BJ (cell line): Measurements from ENCODE around the gene RRN3. TPM values are rescaled to one million over a fixed set of nuclear protein-coding genes. Genes with fewer than 3 reads are reported as not detected.
"Not testable (repeated sequence)": the region's sequence is repeated elsewhere in the genome, so short reads cannot be mapped to it uniquely, and the experiment has no call there.

Experiments
- CTCF ChIA-PET: fragments of 350-600 bp; formaldehyde crosslinking; extraction: SDS; loops from one replicate; lab custom pipeline; 2021; ENCODE audit warnings: antibody characterized with exemption, inconsistent platforms; lab: Yijun Ruan, JAX
- POLR2A ChIA-PET: fragments of 300-600 bp; sonication (Branson Sonifier 250); formaldehyde crosslinking; extraction: SDS; loops from one replicate; lab custom pipeline; 2021; ENCODE audit warnings: antibody characterized with exemption; lab: Charles Lee
- DNase-seq: peaks from one replicate; pipeline ENCODE4 v3.0.0-alpha.2; 2011; ENCODE audit warnings: low read depth
- H3K27me3 ChIP-seq: 2 replicates; pipeline ENCODE4 v1.6.0; 2011; ENCODE audit warnings: low read length; ENCODE audit not compliant: control insufficient read depth, insufficient read depth
- H3K36me3 ChIP-seq: 2 replicates; pipeline ENCODE4 v1.5.1; 2011; ENCODE audit warnings: low read length; ENCODE audit not compliant: control insufficient read depth, insufficient read depth
- H3K4me3 ChIP-seq: 2 replicates; pipeline ENCODE4 v1.5.1; 2011; ENCODE audit warnings: low read depth, mild to moderate bottlenecking, control low read depth, low read length
- CTCF ChIP-seq: IDR thresholded peaks from 2 replicates; pipeline ENCODE4 v1.5.1; 2011; ENCODE audit warnings: low read depth, mild to moderate bottlenecking, control low read depth, inconsistent platforms, low read length, moderate library complexity; ENCODE audit not compliant: insufficient read depth
- polyA plus RNA-seq: library from polyadenylated mRNA; depleted of rRNA; stranded (reverse); fragments of >200 nt; gene quantifications from 2 replicates; pipeline ENCODE4 v1.2.3, GENCODE V29; 2011

The RRN3 gene
- polyA plus RNA-seq, 1 experiment: 20.0 TPM

DNA sequence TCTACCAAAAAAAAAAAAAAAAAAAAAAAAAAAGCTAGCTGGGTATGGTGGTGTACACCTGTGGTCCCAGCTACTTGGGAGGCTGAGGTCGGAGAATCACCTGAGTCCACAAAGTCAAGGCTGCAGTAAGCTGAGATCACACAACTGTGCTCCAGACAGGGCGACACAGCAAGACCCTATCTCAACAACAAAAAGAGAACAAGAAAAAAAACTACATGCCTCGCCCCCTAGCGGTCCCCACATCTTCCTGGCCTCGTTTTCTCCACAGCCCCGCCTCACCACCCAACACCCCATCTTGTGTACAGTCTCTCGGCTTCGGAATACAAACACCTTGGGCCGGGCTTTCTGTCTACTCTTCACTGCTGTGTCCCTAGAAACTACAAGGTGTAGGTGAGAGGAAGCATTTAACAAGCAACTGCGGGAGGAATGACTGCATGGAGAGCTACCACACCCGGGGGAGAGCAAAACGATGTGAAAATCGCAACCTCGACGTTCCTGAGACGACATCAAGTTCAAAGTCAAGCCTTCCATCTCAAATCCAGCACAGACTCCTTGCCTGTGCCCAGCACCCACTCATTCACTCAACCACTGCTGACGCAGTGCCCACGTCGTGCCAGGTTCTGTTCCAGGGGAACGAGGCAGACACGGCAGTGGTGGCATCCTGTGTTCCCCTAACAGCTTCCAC, 47.2 kb downstream of the RRN3 start:
- TF ChIP-seq CTCF: no peak
- ChIA-PET CTCF (no interaction called here), POLR2A (no interaction called here)
- H3K36me3 ChIP-seq: peaks cover 5% of the 10 kb centered on the region
- no peaks in the 10 kb centered on the region for H3K27me3 ChIP-seq
- DNase-seq: no peak
- H3K4me3 ChIP-seq: no peak overlapping the region

- CTCF ChIA-PET, H3K27me3 ChIP-seq, H3K36me3 ChIP-seq, DNase-seq, H3K4me3 ChIP-seq, POLR2A ChIA-PET: not testable (repeated sequence)
Observed at GRCh38 chr16:15045270-15045669, 48.8 kb downstream of the RRN3 start.

GRCh38 chr16:15044286-15044685, 49.8 kb downstream of the RRN3 start:
- ChIA-PET POLR2A (no interaction called here), CTCF (no interaction called here)
- Histone ChIP-seq H3K4me3 (no peak overlapping the region), H3K36me3 (peaks cover 12% of the 10 kb centered on the region), H3K27me3 (no peaks in the 10 kb centered on the region)
- no peak for TF ChIP-seq CTCF
- no peak for DNase-seq

DNA sequence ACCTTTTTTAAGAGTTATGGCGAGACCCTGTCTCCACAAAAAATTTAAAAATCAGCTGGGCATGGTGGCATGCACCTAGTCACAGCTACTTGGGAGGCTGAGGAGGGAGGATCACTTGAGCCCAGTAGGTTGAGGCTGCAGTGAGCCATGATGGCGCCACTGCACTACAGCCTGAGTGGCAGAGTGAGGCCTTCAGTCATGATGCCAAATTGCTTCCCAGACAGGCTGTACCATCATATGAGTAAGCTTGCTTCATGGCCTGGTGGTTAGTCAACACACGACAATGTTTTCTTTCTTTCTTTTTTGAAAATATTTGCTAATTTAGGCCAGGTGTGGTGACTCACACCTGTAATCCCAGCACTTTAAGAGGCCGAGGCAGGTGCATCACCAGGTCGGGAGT, 50.7 kb downstream of the RRN3 start:
- POLR2A ChIA-PET: no interaction called here
- Histone ChIP-seq H3K36me3 (peaks cover 16% of the 10 kb centered on the region), H3K4me3 (no peak overlapping the region), H3K27me3 (no peaks in the 10 kb centered on the region)
- DNase-seq: no peak
- CTCF ChIA-PET: no interaction called here
- TF ChIP-seq CTCF: no peak

GRCh38 chr16:15041271-15042004, 52.6 kb downstream of the RRN3 start:
- Histone ChIP-seq H3K36me3 (peaks cover 17% of the 10 kb centered on the region), H3K27me3 (no peaks in the 10 kb centered on the region), H3K4me3 (no peak overlapping the region)
- POLR2A ChIA-PET: no interaction called here
- DNase-seq: no peak
- peak; percentile 42 for TF ChIP-seq CTCF
- CTCF ChIA-PET: interaction anchor here (2.5 kb wide), 1 partner anchor 15 kb away, joined by 7 read pairs; no protein-coding TSS in a partner anchor
